NCI-H146 treated with DMSO at 0.1 percent for 48 hours (cell line): ENCODE data around the gene GAS2.
"Not testable (repeated sequence)": the region's sequence is repeated elsewhere in the genome, so short reads cannot be mapped to it uniquely, and the experiment has no call there.

Experiments
- DNase-seq: peaks from one replicate; lab custom pipeline; 2025; ENCODE audit not compliant: unreplicated experiment; lab: John Stamatoyannopoulos, UW

GAS2 gene

GRCh38 chr11:22666325-22666687 lies at the start of gene GAS2:
GAS2 (plus strand) TSS chr11:22666611; CDS start chr11:22674870, 8,259 bp downstream.
- no peak for DNase-seq

GRCh38 chr11:22617868-22618267 lies 48.5 kb upstream of the GAS2 start:
- DNase-seq, result no peak

- peak; percentile 61 for DNase-seq
These were observed 41.5 kb upstream of the GAS2 start for GRCh38 chr11:22624742-22625447.

- peak; percentile 93 for DNase-seq
These were observed 40.7 kb upstream of the GAS2 start, which contains the start of gene FANCF for GRCh38 chr11:22625448-22626287. FANCF (minus strand) TSS chr11:22625823; CDS start chr11:22625810, 13 bp downstream.

- no peak for DNase-seq
These were observed 39.7 kb upstream of the GAS2 start for GRCh38 chr11:22626573-22627239.

- no peak for DNase-seq
These were observed 39.0 kb upstream of the GAS2 start for GRCh38 chr11:22627421-22627820.

- DNase-seq, result no peak
These were observed 33.0 kb upstream of the GAS2 start for GRCh38 chr11:22633354-22633902.

- no peak for DNase-seq
These were observed 31.3 kb upstream of the GAS2 start for GRCh38 chr11:22634897-22635629.

- DNase-seq, result no peak
These were observed 30.7 kb upstream of the GAS2 start for GRCh38 chr11:22635689-22636088.

- DNase-seq, result no peak
These were observed 25.5 kb upstream of the GAS2 start for GRCh38 chr11:22640862-22641261.

- DNase-seq, result no peak
These were observed 24.9 kb upstream of the GAS2 start for GRCh38 chr11:22641559-22641958.

GRCh38 chr11:22652346-22652745 lies 14.1 kb upstream of the GAS2 start:
- DNase-seq, result not testable (repeated sequence)

- DNase-seq, result no peak
These were observed 10.3 kb upstream of the GAS2 start for GRCh38 chr11:22656130-22656529.

GRCh38 chr11:22657101-22657694 lies 9.2 kb upstream of the GAS2 start:
- DNase-seq, result no peak

- no peak for DNase-seq
These were observed 6.6 kb upstream of the GAS2 start for GRCh38 chr11:22659783-22660182.

- no peak for DNase-seq
These were observed 453 bp downstream of the GAS2 start for GRCh38 chr11:22666688-22667439.

GRCh38 chr11:22668005-22668796 lies 1.8 kb downstream of the GAS2 start:
- DNase-seq, result no peak

- no peak for DNase-seq
These were observed 3.0 kb downstream of the GAS2 start for GRCh38 chr11:22669368-22669767.

- DNase-seq, result no peak
These were observed 4.4 kb downstream of the GAS2 start for GRCh38 chr11:22670830-22671229.
